AG09309 (cell line): Measurements from ENCODE around the gene RPL29.
"Not testable (repeated sequence)": the region's sequence is repeated elsewhere in the genome, so short reads cannot be mapped to it uniquely, and the experiment has no call there.

Experiments
- DNase-seq: peaks from one replicate; pipeline ENCODE4 v3.0.0-alpha.2; 2010; ENCODE audit warnings: low read depth
- H3K4me3 ChIP-seq: 2 replicates; pipeline ENCODE4 v1.5.1; 2011; ENCODE audit warnings: mild to moderate bottlenecking, low read depth, low read length, moderate library complexity; ENCODE audit not compliant: control insufficient read depth
- TF ChIP-seq, protein P1 (sequence below): IDR thresholded peaks from 2 replicates; pipeline ENCODE4 v1.5.1; 2011; ENCODE audit warnings: mild to moderate bottlenecking, low read depth, low read length, inconsistent platforms; ENCODE audit not compliant: insufficient read depth, control insufficient read depth; ENCODE audit errors: missing control alignments

RPL29 gene

DNA sequence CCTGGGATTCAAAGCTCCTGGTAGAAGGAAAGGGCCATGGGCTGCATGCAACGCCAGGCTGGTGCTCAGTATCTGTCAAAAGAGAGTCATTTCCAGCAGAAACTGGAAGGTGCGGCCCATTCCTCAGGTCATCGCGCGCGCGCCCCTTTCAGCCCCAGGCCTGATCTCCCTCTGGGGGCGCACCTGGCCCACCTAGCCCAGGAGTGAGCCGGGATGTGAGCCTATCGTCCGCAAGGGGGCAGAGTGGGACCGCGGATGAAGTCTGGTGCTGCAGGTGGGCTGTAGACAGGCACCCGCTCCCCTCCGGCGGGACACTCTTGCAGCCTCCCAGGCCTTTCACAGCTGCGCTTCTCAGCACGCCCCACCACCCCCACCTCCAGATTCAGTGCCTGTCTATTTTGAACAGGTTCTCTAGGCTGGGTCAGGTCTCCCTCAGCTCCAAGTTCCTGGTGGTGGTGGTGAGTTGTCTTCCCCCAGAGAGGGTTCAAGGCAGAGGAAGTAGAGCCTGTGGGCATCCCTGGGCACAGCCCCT lies 5.8 kb upstream of the RPL29 start:
- TF ChIP-seq, protein P1, sequence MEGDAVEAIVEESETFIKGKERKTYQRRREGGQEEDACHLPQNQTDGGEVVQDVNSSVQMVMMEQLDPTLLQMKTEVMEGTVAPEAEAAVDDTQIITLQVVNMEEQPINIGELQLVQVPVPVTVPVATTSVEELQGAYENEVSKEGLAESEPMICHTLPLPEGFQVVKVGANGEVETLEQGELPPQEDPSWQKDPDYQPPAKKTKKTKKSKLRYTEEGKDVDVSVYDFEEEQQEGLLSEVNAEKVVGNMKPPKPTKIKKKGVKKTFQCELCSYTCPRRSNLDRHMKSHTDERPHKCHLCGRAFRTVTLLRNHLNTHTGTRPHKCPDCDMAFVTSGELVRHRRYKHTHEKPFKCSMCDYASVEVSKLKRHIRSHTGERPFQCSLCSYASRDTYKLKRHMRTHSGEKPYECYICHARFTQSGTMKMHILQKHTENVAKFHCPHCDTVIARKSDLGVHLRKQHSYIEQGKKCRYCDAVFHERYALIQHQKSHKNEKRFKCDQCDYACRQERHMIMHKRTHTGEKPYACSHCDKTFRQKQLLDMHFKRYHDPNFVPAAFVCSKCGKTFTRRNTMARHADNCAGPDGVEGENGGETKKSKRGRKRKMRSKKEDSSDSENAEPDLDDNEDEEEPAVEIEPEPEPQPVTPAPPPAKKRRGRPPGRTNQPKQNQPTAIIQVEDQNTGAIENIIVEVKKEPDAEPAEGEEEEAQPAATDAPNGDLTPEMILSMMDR: peak; percentile 98
- DNase-seq: no peak
- H3K4me3 ChIP-seq: no peak overlapping the region

DNA sequence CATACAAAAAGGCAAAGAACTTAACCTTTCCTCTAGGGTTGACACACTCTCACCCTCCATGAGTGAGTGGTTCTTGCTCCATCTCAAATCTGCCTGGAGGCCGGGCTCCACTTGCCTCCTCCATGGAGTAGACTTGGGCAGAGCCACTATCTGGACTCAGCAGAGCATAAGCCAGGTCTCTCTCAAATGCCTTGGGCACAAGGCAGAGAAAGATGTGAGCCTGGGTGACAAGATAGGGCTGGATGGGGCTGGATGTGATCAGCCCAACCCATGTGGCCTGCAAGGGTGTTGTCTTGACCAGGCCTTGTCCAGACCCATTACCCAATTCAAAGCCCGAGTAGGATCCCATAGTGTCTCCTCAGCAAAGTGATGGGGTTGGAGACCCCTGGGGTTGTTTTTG lies 4.2 kb upstream of the RPL29 start:
- no peak for DNase-seq
- TF ChIP-seq, protein P1: no peak
- no peak overlapping the region for H3K4me3 ChIP-seq

DNA sequence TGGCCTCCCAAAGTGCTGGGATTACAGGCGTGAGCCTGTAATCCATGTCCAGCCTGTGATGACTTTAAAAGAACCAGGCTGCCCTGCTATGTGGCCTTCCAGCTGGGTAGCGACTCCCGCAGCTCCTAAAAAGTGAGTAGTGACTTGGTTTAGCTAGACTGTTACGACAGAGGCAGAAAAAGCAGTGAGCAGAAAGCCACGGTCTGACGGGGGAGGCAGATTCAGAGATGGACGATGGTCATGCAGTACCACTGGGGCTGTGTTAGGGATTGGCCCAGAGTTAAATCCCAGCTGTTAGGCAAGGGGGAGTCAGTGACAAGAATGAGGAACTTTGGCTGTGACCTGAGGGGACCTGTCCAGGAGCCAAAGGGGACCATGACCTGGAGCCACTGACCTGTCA lies 3.1 kb upstream of the RPL29 start:
- TF ChIP-seq, protein P1: no peak
- H3K4me3 ChIP-seq: no peak overlapping the region
- DNase-seq: no peak

DNA sequence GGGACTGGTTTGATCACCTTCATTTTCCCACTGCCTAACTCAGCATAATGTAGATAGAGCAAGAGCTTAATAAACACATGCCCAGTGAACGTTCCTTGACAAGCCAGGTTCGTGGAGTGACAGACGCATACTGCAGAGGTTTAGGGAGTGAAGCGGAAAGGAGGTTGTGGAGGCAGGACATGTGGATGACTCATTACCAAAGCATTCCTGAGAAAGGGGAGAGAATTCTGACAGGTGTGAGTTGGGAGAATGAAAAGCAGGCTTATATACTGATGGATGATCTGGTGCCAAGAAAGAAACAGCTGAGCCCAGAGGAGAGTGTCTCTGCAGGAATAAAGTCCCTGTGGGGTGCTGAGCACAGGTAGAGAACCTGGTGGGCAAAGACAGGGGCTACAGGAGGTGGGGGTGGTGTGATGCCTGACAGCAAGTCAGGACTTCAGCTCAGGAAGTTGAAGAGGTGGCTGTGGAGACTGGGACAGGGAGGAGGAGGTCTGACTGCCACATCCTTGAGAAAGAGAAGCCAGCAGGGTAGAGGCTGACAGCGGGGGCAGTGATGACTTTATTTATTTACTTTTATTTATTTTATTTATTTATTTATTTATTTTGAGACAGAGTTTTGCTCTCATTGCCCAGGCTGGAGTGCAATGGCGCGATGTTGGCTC lies 2.4 kb upstream of the RPL29 start:
- DNase-seq: no peak
- H3K4me3 ChIP-seq: no peak overlapping the region
- TF ChIP-seq, protein P1: no peak

DNA sequence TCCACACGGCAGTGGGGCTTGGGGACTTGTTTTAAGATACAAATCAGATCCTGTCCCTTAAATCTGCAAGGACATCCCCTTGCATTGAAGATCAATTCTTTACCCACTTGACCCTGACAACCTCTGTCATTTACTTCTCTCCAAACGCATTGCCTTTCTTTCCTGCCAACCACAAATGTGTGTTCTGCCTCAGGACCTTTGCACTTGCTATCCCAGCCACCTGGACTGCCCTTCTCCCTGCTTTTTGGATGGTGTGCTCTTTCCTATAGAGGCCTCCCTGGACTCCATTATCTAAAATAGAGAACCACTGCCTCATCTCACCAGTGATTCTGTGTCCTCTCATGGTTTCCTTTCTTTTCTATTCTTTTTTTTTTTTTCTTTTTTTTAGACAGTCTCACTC lies 1.5 kb upstream of the RPL29 start:
- no peak overlapping the region for H3K4me3 ChIP-seq
- no peak for DNase-seq
- TF ChIP-seq, protein P1: no peak

DNA sequence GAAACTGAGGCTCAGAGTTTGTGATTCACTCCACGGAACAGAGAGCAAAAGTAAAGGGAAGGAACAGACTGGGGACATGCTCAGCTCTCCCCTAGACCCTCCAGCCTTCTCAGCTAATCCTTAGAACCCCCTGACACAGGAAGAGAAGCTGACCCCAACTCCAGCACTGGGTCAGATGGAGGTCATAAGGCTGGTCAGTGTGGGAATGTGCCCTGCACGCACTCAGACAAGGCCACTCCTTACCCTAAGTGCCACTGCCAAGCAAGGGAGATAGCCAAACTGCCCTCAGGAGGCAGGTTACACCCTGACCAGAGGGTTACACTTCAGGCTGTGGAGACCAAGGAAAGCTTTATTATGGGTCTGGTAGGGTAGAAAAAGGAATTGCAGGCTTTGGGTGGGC lies 1.2 kb downstream of the RPL29 start:
- DNase-seq: no peak
- TF ChIP-seq, protein P1: no peak
- H3K4me3 ChIP-seq: peak overlapping the region; percentile 90

DNA sequence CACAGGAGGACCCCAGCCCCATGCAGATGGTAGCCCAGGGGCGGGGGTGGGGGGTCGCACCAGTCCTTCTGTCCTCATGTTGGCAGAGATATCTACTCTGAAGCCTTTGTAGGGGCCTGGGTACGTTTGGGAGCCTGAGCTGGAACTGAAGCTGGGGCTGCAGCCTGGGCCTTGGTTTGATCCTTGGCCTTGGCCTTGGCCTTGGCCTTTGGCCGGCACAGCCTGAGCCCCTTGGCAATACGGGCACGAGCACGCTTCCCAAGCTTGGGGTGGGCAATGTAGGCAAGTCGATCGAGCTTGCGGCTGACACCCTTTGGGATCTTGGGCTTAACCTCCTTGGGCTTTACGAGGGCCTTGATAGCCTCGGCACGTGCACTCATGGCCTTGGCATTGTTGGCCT lies 2.0 kb downstream of the RPL29 start:
- H3K4me3 ChIP-seq, DNase-seq: not testable (repeated sequence)
